GM21529 (cell line): ENCODE measurements around the gene KANSL1.

Source experiments
- ATAC-seq: cut with Tn5 transposase; IDR thresholded peaks from one replicate; pipeline ENCODE4 v1.9.1; 2021; ENCODE audit not compliant: unreplicated experiment

KANSL1 gene

DNA sequence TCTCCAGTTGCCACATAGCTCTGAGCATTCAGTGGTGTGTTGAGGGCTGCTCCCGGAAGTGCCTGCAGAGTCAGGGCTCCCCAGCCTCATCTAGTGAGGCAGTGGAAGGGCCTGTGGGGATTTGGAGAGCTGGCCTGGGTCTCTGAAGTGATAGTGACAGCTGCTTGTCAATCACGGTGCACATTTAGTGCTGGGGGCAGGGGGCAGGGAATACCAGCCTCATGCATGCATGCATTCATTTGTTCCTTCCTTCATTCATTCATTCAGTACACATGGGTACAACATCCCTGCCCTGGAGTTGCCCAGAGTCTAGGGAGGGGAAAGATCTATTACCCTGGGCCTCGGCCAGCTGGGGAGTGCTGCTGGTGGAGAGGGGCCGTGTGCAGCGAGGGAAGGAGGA, 205.5 kb downstream of the KANSL1 start:
- ATAC-seq: no peak

DNA sequence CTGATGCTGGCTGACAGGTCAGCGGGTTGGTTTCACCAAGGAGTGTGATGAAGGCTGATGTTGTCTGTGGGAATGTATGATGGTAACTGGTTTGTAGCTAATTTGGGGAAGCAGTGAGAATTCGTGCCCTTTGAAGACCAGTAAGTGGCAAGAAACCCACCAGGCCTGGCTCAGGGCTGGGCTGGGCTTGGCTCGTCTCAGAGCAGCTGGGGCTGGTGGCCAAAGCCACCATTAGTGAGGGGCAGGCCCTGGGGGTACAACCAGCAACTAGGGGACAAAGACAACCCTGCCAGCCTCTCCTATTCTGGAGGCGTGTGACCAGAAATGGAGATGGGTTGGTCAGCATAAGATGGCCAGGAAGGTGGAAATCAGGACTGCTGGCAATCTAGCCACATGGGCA, 207.2 kb downstream of the KANSL1 start:
- no peak for ATAC-seq

DNA sequence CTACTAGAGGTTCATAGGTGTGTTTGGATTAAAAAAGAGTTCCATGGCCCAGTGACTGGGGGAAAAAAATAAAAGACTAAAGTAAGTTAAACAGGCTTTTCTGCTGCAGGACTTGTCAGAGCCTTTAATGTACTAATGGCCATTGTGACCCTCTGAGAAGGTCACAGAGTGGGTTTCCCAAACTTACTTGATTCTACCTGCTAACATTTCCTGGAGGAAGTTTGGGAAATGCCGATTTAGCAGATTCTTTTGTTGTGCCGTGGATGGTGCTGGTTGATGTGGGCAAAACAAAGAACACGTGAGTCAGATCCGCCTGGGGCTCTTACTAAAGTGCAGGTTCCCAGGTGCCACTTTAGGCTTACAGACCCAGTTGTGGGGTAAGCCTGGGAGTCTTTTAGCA, 207.8 kb downstream of the KANSL1 start:
- ATAC-seq: no peak

DNA sequence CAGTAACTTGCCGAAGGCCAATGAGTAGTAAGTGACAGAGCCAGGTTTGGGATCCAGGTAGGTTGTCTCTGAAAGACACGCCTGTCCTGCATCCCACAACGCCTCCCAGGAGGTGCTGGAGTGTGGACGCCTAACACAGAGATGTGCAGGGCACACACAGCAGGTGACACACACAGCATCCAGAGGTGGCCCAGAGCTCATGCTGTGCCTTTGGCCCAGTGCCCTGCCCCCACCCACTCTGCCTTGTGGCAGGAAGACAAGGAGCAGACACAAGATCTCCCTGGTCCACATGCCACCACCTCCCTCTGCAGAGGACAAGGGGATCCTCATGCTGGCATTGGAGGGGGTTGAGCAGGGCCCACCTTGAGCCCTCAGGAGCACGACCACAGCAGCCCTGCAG, 208.9 kb downstream of the KANSL1 start:
- no peak for ATAC-seq

DNA sequence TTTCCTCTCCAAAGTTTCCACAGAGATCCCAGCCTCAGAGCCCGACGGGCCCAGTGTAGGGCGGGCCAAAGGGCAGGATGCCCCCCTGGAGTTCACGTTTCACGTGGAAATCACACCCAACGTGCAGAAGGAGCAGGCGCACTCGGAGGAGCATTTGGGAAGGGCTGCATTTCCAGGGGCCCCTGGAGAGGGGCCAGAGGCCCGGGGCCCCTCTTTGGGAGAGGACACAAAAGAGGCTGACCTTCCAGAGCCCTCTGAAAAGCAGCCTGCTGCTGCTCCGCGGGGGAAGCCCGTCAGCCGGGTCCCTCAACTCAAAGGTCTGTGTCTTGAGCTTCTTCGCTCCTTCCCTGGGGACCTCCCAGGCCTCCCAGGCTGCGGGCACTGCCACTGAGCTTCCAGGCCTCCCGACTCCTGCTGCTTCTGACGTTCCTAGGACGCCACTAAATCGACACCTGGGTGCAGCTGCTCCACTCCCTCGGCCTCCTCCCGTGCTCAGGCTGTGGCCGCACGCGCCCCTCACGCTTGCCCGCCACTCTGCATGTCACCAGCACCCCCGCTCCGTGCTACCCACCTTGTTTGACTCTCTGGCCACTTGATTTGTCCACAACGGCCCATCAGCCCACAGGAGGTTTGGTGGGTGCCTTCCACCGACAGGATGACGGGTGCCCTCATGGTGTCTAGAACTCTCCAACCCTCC, 209.5 kb downstream of the KANSL1 start:
- no peak for ATAC-seq

DNA sequence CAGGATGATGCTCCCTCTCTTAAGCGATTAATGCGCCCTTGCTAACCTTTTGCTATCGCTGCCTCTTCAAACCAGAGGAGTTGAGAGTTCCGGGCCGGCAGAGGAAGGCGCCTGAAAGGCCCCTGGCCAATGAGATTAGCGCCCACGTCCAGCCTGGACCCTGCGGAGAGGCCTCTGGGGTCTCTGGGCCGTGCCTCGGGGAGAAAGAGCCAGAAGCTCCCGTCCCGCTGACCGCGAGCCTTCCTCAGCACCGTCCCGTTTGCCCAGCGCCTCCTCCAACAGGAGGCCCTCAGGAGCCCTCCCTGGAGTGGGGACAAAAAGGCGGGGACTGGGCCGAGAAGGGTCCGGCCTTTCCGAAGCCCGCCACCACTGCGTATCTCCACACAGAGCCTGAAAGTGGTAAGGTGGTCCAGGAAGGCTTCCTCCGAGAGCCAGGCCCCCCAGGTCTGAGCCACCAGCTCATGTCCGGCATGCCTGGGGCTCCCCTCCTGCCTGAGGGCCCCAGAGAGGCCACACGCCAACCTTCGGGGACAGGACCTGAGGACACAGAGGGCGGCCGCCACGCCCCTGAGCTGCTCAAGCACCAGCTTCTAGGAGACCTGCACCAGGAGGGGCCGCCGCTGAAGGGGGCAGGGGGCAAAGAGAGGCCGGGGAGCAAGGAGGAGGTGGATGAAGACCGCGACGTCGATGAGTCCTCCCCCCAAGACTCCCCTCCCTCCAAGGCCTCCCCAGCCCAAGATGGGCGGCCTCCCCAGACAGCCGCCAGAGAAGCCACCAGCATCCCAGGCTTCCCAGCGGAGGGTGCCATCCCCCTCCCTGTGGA, 210.2 kb downstream of the KANSL1 start:
- no peak for ATAC-seq

DNA sequence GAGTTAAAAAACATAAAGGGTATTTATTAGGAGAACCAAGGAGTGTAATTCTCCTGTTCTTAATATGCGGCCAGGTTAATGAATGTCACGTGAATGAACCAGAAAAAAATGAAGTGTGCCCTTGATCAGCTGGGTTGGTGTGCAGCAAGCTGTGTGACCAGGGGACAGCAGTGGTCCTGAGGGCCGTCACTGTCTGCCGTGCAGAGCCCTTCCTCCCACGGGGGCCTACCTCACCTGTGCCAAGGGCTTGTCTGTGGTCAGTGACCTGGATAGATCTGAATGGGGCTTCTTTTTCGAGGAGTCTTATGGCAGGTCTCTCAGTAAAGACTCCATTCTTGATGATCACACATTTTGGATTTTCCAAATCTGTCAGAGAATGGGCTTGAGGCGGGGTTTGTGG, 211.9 kb downstream of the KANSL1 start:
- no peak for ATAC-seq

DNA sequence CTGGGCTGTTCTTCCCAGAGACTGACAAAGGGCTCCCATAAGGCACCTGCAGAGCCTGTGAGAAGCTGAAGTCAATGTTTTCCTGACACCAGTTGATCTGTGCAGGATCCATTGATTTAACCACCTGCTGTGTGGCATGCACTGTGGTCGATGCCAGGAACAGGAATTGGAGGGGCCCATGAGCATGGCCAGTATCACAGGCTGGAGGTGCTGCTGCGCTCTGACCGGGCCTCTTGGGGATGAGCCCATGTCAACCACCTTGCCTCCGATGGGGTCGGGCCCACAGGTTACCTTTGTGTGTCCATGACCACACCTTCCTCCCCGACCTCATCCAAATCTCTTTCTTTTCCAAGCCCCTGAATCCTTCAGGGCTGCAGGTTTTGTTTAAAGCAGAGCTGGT, 212.4 kb downstream of the KANSL1 start:
- ATAC-seq: no peak
